Trophoblast cell (in vitro differentiated cells and primary cell): ENCODE results near the gene PCDHA3.
"Not testable (repeated sequence)": the region's sequence is repeated elsewhere in the genome, so short reads cannot be mapped to it uniquely, and the experiment has no call there.

Source experiments
- DNase-seq, 2 donors: peaks; one replicate each; pipeline ENCODE4 v3.0.0-alpha.2; 2016
- H2AFZ ChIP-seq: 2 replicates; pipeline ENCODE4 v1.6.1; 2013; ENCODE audit warnings: low read length, moderate library complexity, mild to moderate bottlenecking; ENCODE audit not compliant: insufficient read depth, poor library complexity
- H2AK5ac ChIP-seq: 2 replicates; pipeline ENCODE4 v1.6.1; 2013; ENCODE audit warnings: mild to moderate bottlenecking, low read length
- H2BK120ac ChIP-seq: 2 replicates; pipeline ENCODE4 v1.6.1; 2013; ENCODE audit warnings: low read length, mild to moderate bottlenecking, moderate library complexity; ENCODE audit not compliant: insufficient read depth, poor library complexity
- H2BK12ac ChIP-seq: 2 replicates; pipeline ENCODE4 v1.6.1; 2013; ENCODE audit warnings: mild to moderate bottlenecking, low read length, moderate library complexity
- H2BK5ac ChIP-seq: 2 replicates; pipeline ENCODE4 v1.6.1; 2013; ENCODE audit warnings: low read length, low read depth, moderate library complexity, mild to moderate bottlenecking; ENCODE audit not compliant: poor library complexity
- H3K14ac ChIP-seq: 2 replicates; pipeline ENCODE4 v1.6.1; 2013; ENCODE audit warnings: mild to moderate bottlenecking, low read length
- H3K18ac ChIP-seq: 2 replicates; pipeline ENCODE4 v1.6.1; 2013; ENCODE audit warnings: mild to moderate bottlenecking, low read length
- H3K23ac ChIP-seq: 2 replicates; pipeline ENCODE4 v1.6.1; 2013; ENCODE audit warnings: low read length
- H3K27ac ChIP-seq: 2 replicates; pipeline ENCODE4 v1.5.1; 2013; ENCODE audit warnings: low read depth, mild to moderate bottlenecking, inconsistent platforms, low read length, moderate library complexity
- H3K27me3 ChIP-seq: 2 replicates; pipeline ENCODE4 v1.6.1; 2013; ENCODE audit warnings: inconsistent platforms, mild to moderate bottlenecking, low read length, moderate library complexity; ENCODE audit not compliant: insufficient read depth
- H3K36me3 ChIP-seq, 2 experiments: 1 replicate in 1 of 2; 2 replicates in 1 of 2; pipeline ENCODE4 v1.6.1; 2013; ENCODE audit warnings: low read length in 2 of 2, mild to moderate bottlenecking in 2 of 2, moderate library complexity in 1 of 2; ENCODE audit not compliant: insufficient read depth in 2 of 2, control insufficient read depth in 1 of 2
- H3K4ac ChIP-seq: 2 replicates; pipeline ENCODE4 v1.6.1; 2013; ENCODE audit warnings: low read depth, mild to moderate bottlenecking, low read length, moderate library complexity
- H3K4me1 ChIP-seq, 2 experiments: 1 replicate in 1 of 2; 2 replicates in 1 of 2; pipeline ENCODE4 v1.6.1; 2013; ENCODE audit warnings: low read length in 2 of 2, mild to moderate bottlenecking in 2 of 2, moderate library complexity in 1 of 2; ENCODE audit not compliant: insufficient read depth in 2 of 2, control insufficient read depth in 1 of 2
- H3K4me2 ChIP-seq: 2 replicates; pipeline ENCODE4 v1.6.1; 2013; ENCODE audit warnings: inconsistent platforms, mild to moderate bottlenecking, low read length, moderate library complexity
- H3K4me3 ChIP-seq: 2 replicates; pipeline ENCODE4 v1.5.1; 2013; ENCODE audit warnings: mild to moderate bottlenecking, low read depth, low read length, inconsistent platforms
- H3K79me1 ChIP-seq: one replicate; pipeline ENCODE4 v1.6.1; 2013; ENCODE audit warnings: low read length
- H3K79me2 ChIP-seq: 2 replicates; pipeline ENCODE4 v1.6.1; 2013; ENCODE audit warnings: low read length, mild to moderate bottlenecking; ENCODE audit not compliant: control insufficient read depth, insufficient read depth, poor library complexity
- H3K9ac ChIP-seq: 2 replicates; pipeline ENCODE4 v1.6.1; 2013; ENCODE audit warnings: mild to moderate bottlenecking, low read length
- H3K9me3 ChIP-seq: 2 replicates; pipeline ENCODE4 v1.6.1; 2013; ENCODE audit warnings: low read depth, mild to moderate bottlenecking, control low read depth, inconsistent platforms, low read length; ENCODE audit not compliant: insufficient read depth
- H4K12ac ChIP-seq: 2 replicates; pipeline ENCODE4 v1.6.1; 2013; ENCODE audit warnings: low read depth, mild to moderate bottlenecking, low read length, moderate library complexity
- H4K8ac ChIP-seq: 2 replicates; pipeline ENCODE4 v1.6.1; 2013; ENCODE audit warnings: low read depth, mild to moderate bottlenecking, low read length, moderate library complexity
- H4K91ac ChIP-seq: one replicate; pipeline ENCODE4 v1.6.1; 2013; ENCODE audit warnings: low read depth, mild to moderate bottlenecking, low read length, moderate library complexity
- WGBS: extraction: QIAGEN DNeasy Blood & Tissue Kit; methylation state at CpG from one replicate; pipeline ENCODE4 v1.1.7; 2013; ENCODE audit warnings: missing lambda C conversion rate; ENCODE audit not compliant: insufficient read length, insufficient coverage; ENCODE audit errors: extremely low coverage; 5-methylcytosine and 5-hydroxymethylcytosine counted together

Gene PCDHA3

DNA sequence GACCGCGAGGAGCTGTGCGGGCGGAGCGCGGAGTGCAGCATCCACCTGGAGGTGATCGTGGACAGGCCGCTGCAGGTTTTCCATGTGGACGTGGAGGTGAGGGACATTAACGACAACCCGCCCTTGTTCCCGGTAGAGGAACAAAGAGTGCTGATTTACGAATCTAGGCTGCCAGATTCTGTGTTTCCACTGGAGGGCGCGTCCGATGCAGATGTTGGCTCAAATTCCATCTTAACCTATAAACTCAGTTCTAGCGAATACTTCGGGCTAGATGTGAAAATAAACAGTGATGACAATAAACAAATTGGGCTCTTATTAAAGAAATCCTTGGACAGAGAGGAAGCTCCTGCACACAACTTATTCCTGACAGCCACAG, 27.5 kb downstream of the PCDHA3 start:
- no peak overlapping the region for H3K27ac ChIP-seq
- H4K12ac ChIP-seq, result no peak overlapping the region
- no peak overlapping the region for H3K4ac ChIP-seq
- H3K36me3 ChIP-seq, result peaks cover 7 to 8% of the 10 kb centered on the region in 2 experiments
- no peak overlapping the region for H2BK120ac ChIP-seq
- no peak overlapping the region for H3K14ac ChIP-seq
- no peak overlapping the region for H3K18ac ChIP-seq
- H3K4me1 ChIP-seq, result no peaks in the 10 kb centered on the region
- no peaks in the 10 kb centered on the region for H3K27me3 ChIP-seq
- no peak overlapping the region for H3K23ac ChIP-seq
- H3K79me1 ChIP-seq, result no peaks in the 10 kb centered on the region
- H3K4me2 ChIP-seq, result peak overlapping the region; percentile 39
- no peak overlapping the region for H4K91ac ChIP-seq
- peaks cover 2% of the 10 kb centered on the region for H3K9me3 ChIP-seq
- no peak for DNase-seq
- no peak overlapping the region for H2BK5ac ChIP-seq
- WGBS, result no CpG with 5 or more reads among the region's 18 CpGs
- no peak overlapping the region for H2AFZ ChIP-seq
- no peak overlapping the region for H3K9ac ChIP-seq
- H4K8ac ChIP-seq, result no peak overlapping the region
- H2BK12ac ChIP-seq, result no peak overlapping the region
- H3K4me3 ChIP-seq, result peak overlapping the region; percentile 75
- no peak overlapping the region for H2AK5ac ChIP-seq
- no peaks in the 10 kb centered on the region for H3K79me2 ChIP-seq

DNA sequence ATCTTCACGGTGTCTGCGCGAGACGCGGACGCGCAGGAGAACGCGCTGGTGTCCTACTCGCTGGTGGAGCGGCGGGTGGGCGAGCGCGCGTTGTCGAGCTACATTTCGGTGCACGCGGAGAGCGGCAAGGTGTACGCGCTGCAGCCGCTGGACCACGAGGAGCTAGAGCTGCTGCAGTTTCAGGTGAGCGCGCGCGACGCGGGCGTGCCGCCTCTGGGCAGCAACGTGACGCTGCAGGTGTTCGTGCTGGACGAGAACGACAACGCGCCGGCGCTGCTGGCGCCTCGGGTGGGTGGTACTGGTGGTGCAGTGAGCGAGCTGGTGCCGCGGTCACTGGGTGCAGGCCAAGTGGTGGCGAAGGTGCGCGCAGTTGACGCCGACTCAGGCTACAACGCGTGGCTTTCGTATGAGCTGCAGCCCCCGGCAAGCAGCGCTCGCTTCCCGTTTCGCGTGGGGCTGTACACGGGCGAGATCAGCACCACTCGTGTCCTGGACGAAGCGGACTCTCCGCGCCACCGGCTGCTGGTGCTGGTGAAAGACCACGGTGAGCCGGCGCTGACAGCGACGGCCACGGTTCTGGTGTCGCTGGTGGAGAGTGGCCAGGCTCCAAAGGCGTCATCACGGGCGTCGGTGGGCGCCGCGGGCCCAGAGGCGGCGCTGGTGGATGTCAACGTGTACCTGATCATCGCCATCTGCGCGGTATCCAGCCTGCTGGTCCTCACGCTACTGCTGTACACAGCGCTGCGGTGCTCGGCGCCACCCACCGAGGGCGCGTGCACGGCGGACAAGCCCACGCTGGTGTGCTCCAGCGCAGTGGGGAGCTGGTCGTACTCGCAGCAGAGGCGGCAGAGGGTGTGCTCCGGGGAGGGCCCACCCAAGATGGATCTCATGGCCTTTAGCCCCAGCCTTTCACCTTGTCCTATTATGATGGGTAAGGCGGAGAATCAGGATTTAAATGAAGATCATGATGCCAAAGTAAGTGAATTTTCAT, 28.9 kb downstream of the PCDHA3 start:
- not testable (repeated sequence) for H3K27me3 ChIP-seq, H3K4me3 ChIP-seq, H3K18ac ChIP-seq, H3K4me1 ChIP-seq, H3K36me3 ChIP-seq, H3K4me2 ChIP-seq, H4K12ac ChIP-seq, H2BK5ac ChIP-seq, H2BK120ac ChIP-seq, H3K9ac ChIP-seq, H2AK5ac ChIP-seq, H3K4ac ChIP-seq, H3K14ac ChIP-seq, H4K91ac ChIP-seq, H3K79me1 ChIP-seq, H2AFZ ChIP-seq, H4K8ac ChIP-seq, H3K79me2 ChIP-seq, H3K27ac ChIP-seq, H3K9me3 ChIP-seq, H2BK12ac ChIP-seq, DNase-seq, H3K23ac ChIP-seq
- no CpG with 5 or more reads among the region's 106 CpGs for WGBS

- H3K14ac ChIP-seq, result no peak within 1 kb of the TSS
- H3K18ac ChIP-seq, result no peak within 1 kb of the TSS
- H3K36me3 ChIP-seq, result peaks cover 8 to 9% of the 10 kb centered on the region in 2 experiments
- H2BK12ac ChIP-seq, result no peak within 1 kb of the TSS
- peaks cover 18% of the 10 kb centered on the region for H3K9me3 ChIP-seq
- no peaks in the 10 kb centered on the region for H3K27me3 ChIP-seq
- H2BK120ac ChIP-seq, result no peak within 1 kb of the TSS
- H3K4ac ChIP-seq, result no peak within 1 kb of the TSS
- H4K91ac ChIP-seq, result no peak within 1 kb of the TSS
- no CpG with 5 or more reads among the region's 8 CpGs for WGBS
- H4K12ac ChIP-seq, result no peak within 1 kb of the TSS
- H3K79me1 ChIP-seq, result no peaks in the 10 kb centered on the region
- DNase-seq, result no peak
- H2AK5ac ChIP-seq, result no peak within 1 kb of the TSS
- H3K4me2 ChIP-seq, result no peak within 1 kb of the TSS
- H4K8ac ChIP-seq, result no peak within 1 kb of the TSS
- H3K4me1 ChIP-seq, result no peaks in the 10 kb centered on the region
- H3K27ac ChIP-seq, result no peak within 1 kb of the TSS
- no peak within 1 kb of the TSS for H3K4me3 ChIP-seq
- H3K9ac ChIP-seq, result peak within 1 kb of the TSS; percentile 53
- no peak within 1 kb of the TSS for H2BK5ac ChIP-seq
- H3K23ac ChIP-seq, result no peak within 1 kb of the TSS
- H2AFZ ChIP-seq, result no peak within 1 kb of the TSS
- H3K79me2 ChIP-seq, result no peaks in the 10 kb centered on the region
Observed at GRCh38 chr5:140833993-140834392, 33.1 kb downstream of the PCDHA3 start, which contains the start of gene PCDHA7. Gene PCDHA7 (plus strand): TSS chr5:140834269. CDS start chr5:140834384, 115 bp downstream.

GRCh38 chr5:140834439-140835008, 33.7 kb downstream of the PCDHA3 start:
- not testable (repeated sequence) for H3K4me1 ChIP-seq, H3K36me3 ChIP-seq, H4K12ac ChIP-seq, H2BK5ac ChIP-seq, H3K79me2 ChIP-seq, H2BK12ac ChIP-seq, H3K27ac ChIP-seq, H3K14ac ChIP-seq, H3K79me1 ChIP-seq, H3K4me3 ChIP-seq, H2BK120ac ChIP-seq, H2AK5ac ChIP-seq, H3K4ac ChIP-seq, H4K8ac ChIP-seq, H3K4me2 ChIP-seq, H3K27me3 ChIP-seq, H3K18ac ChIP-seq, DNase-seq, H4K91ac ChIP-seq, H3K23ac ChIP-seq, H2AFZ ChIP-seq
- peak overlapping the region; percentile 53 for H3K9ac ChIP-seq
- peaks cover 16% of the 10 kb centered on the region for H3K9me3 ChIP-seq
- WGBS, result no CpG with 5 or more reads among the region's 38 CpGs
